IMR-90 (cell line): ENCODE data around the gene ELOVL2. TPM values are rescaled to one million over a fixed set of nuclear protein-coding genes. Genes with fewer than 3 reads are reported as not detected.

Experiments used
- ATAC-seq: fragments of 200-7000 bp; cut with Tn5 transposase; 2 replicates; pipeline ENCODE4 v1.9.1; 2020; ENCODE audit warnings: low read depth, mild to moderate bottlenecking, moderate library complexity
- BruUV-seq: library from RNA; stranded (reverse); fragments of 400-500 nt; replicated peaks from 2 replicates; lab custom pipeline; 2021; lab: Mats Ljungman, UMichigan
- CTCF ChIA-PET: fragments of 300-600 bp; formaldehyde crosslinking; extraction: SDS; loops from one replicate; lab custom pipeline; 2021; ENCODE audit warnings: antibody characterized with exemption; lab: Yijun Ruan, JAX
- POLR2A ChIA-PET: fragments of 300-600 bp; sonication (Branson Sonifier 250); formaldehyde crosslinking; loops from one replicate; lab custom pipeline; 2022; ENCODE audit warnings: antibody characterized with exemption; ENCODE audit not compliant: unreplicated experiment; lab: Charles Lee
- DNase-seq: peaks from one replicate; pipeline ENCODE4 v3.0.0; 2013
- H2AFZ ChIP-seq: replicated peaks from 2 replicates; pipeline ENCODE3; 2013; ENCODE audit warnings: low read length, mild to moderate bottlenecking; ENCODE audit not compliant: poor library complexity
- H2AK5ac ChIP-seq: 2 replicates; pipeline ENCODE4 v1.6.1; 2013; ENCODE audit warnings: low read depth, low read length, inconsistent platforms
- H2AK9ac ChIP-seq: replicated peaks from 2 replicates; pipeline ENCODE3; 2013; ENCODE audit warnings: mild to moderate bottlenecking, low read depth, low read length, moderate library complexity; ENCODE audit not compliant: poor library complexity
- H2BK120ac ChIP-seq: 2 replicates; pipeline ENCODE4 v1.6.1; 2013; ENCODE audit warnings: low read depth, low read length, inconsistent platforms
- H2BK15ac ChIP-seq: 3 replicates; pipeline ENCODE4 v1.6.1; 2013; ENCODE audit warnings: low read depth, low read length, inconsistent platforms
- H2BK20ac ChIP-seq: 2 replicates; pipeline ENCODE4 v1.6.1; 2013; ENCODE audit warnings: low read depth, mild to moderate bottlenecking, inconsistent platforms, low read length, moderate library complexity
- H2BK5ac ChIP-seq: 2 replicates; pipeline ENCODE4 v1.6.1; 2013; ENCODE audit warnings: mild to moderate bottlenecking, low read depth, low read length, inconsistent platforms; ENCODE audit not compliant: poor library complexity, severe bottlenecking
- H3K14ac ChIP-seq: replicated peaks from 2 replicates; pipeline ENCODE4 v1.6.1; 2013; ENCODE audit warnings: low read depth, low read length, inconsistent platforms
- H3K18ac ChIP-seq: 2 replicates; pipeline ENCODE4 v1.6.1; 2013; ENCODE audit warnings: low read depth, low read length, control low read depth
- H3K23ac ChIP-seq: 2 replicates; pipeline ENCODE4 v1.6.1; 2013; ENCODE audit warnings: low read depth, low read length, inconsistent platforms
- H3K27ac ChIP-seq: 2 replicates; pipeline ENCODE4 v1.5.1; 2013; ENCODE audit warnings: mild to moderate bottlenecking, control low read depth, low read length; ENCODE audit not compliant: insufficient read depth
- H3K27me3 ChIP-seq: 2 replicates; pipeline ENCODE4 v1.6.1; 2013; ENCODE audit warnings: low read length; ENCODE audit not compliant: control insufficient read depth, insufficient read depth
- H3K36me3 ChIP-seq: 2 replicates; pipeline ENCODE4 v1.6.1; 2013; ENCODE audit warnings: low read length, mixed read lengths; ENCODE audit not compliant: control insufficient read depth, insufficient read depth
- H3K4ac ChIP-seq: 2 replicates; pipeline ENCODE4 v1.6.1; 2013; ENCODE audit warnings: low read depth, low read length, inconsistent platforms
- H3K4me1 ChIP-seq: 2 replicates; pipeline ENCODE4 v1.6.1; 2013; ENCODE audit warnings: low read length, mixed read lengths; ENCODE audit not compliant: control insufficient read depth, insufficient read depth
- H3K4me2 ChIP-seq: 2 replicates; pipeline ENCODE4 v1.6.1; 2013; ENCODE audit warnings: low read depth, mild to moderate bottlenecking, control low read depth, low read length, moderate library complexity
- H3K4me3 ChIP-seq: 2 replicates; pipeline ENCODE4 v1.5.1; 2013; ENCODE audit warnings: low read depth, mild to moderate bottlenecking, control low read depth, low read length, moderate library complexity; ENCODE audit not compliant: insufficient read depth
- H3K56ac ChIP-seq: 2 replicates; pipeline ENCODE4 v1.6.1; 2013; ENCODE audit warnings: low read length, inconsistent platforms; ENCODE audit not compliant: insufficient read depth; ENCODE audit errors: extremely low read depth
- H3K79me1 ChIP-seq, 2 experiments: 2 replicates each; pipeline ENCODE4 v1.6.1; 2013; ENCODE audit warnings: low read length in 2 of 2, inconsistent platforms in 1 of 2, low read depth in 1 of 2
- H3K9ac ChIP-seq: 2 replicates; pipeline ENCODE4 v1.6.1; 2013; ENCODE audit warnings: low read depth, low read length, control low read depth
- H3K9me1 ChIP-seq: 2 replicates; pipeline ENCODE4 v1.6.1; 2013; ENCODE audit warnings: low read length, inconsistent platforms; ENCODE audit not compliant: insufficient read depth
- H3K9me3 ChIP-seq: 2 replicates; pipeline ENCODE4 v1.6.1; 2013; ENCODE audit warnings: low read length; ENCODE audit not compliant: control insufficient read depth, insufficient read depth
- H4K20me1 ChIP-seq: 2 replicates; pipeline ENCODE4 v1.6.1; 2013; ENCODE audit warnings: low read length, inconsistent platforms; ENCODE audit not compliant: insufficient read depth
- H4K5ac ChIP-seq: 2 replicates; pipeline ENCODE4 v1.6.1; 2013; ENCODE audit warnings: mild to moderate bottlenecking, low read depth, low read length, control low read depth
- H4K8ac ChIP-seq, 2 experiments: 2 replicates each; pipeline ENCODE4 v1.6.1; 2013; ENCODE audit warnings: low read depth in 2 of 2, low read length in 2 of 2, control low read depth in 1 of 2, inconsistent platforms in 1 of 2
- H4K91ac ChIP-seq: 2 replicates; pipeline ENCODE4 v1.6.1; 2013; ENCODE audit warnings: low read depth, low read length, inconsistent platforms; ENCODE audit not compliant: insufficient read depth
- BHLHE40 ChIP-seq: fragments of 150-350 bp; IDR thresholded peaks from 2 replicates; pipeline ENCODE4 v1.6.1; 2016; ENCODE audit warnings: mild to moderate bottlenecking, low read depth, low read length
- CEBPB ChIP-seq: IDR thresholded peaks from 2 replicates; pipeline ENCODE4 v1.6.1; 2012; ENCODE audit warnings: low read depth, low read length, improper control_type of control experiment
- CHD1 ChIP-seq: IDR thresholded peaks from 2 replicates; pipeline ENCODE4 v1.6.1; 2012; ENCODE audit warnings: low read depth, low read length, improper control_type of control experiment
- FOS ChIP-seq: fragments of 150-350 bp; IDR thresholded peaks from 2 replicates; pipeline ENCODE4 v1.6.1; 2016; ENCODE audit warnings: low read depth, low read length
- MAFK ChIP-seq: IDR thresholded peaks from 2 replicates; pipeline ENCODE4 v1.6.1; 2012; ENCODE audit warnings: low read depth, low read length, improper control_type of control experiment
- MAZ ChIP-seq: IDR thresholded peaks from 2 replicates; pipeline ENCODE4 v1.6.1; 2012; ENCODE audit warnings: low read depth, mild to moderate bottlenecking, low read length, improper control_type of control experiment, moderate library complexity, borderline replicate concordance
- RAD21 ChIP-seq: IDR thresholded peaks from 2 replicates; pipeline ENCODE4 v1.6.1; 2012; ENCODE audit warnings: low read length, improper control_type of control experiment
- SMC3 ChIP-seq: fragments of 150-350 bp; IDR thresholded peaks from 2 replicates; pipeline ENCODE4 v1.6.1; 2016; ENCODE audit warnings: low read depth, mild to moderate bottlenecking, antibody characterized with exemption, low read length, moderate library complexity
- WGBS, 2 experiments: methylation state at CpG; one replicate each; pipeline versions ENCODE4 v1.1.5 to v1.1.7; 2013; ENCODE audit warnings: missing lambda C conversion rate in 2 of 2; ENCODE audit not compliant: insufficient read length in 1 of 2; ENCODE audit errors: extremely low coverage in 2 of 2; 5-methylcytosine and 5-hydroxymethylcytosine counted together
- dilution Hi-C: fragments of 300-500 bp; cut with HindIII; formaldehyde crosslinking; loops from one replicate; pipeline ENCODE4 v1.14.3; 2018; ENCODE audit warnings: low sequenced_read_pairs; ENCODE audit not compliant: unreplicated experiment
- in situ Hi-C: fragments of 300-500 bp; cut with MboI; formaldehyde crosslinking; loops from 3 replicates; pipeline ENCODE4 v1.14.3; 2019; ENCODE audit warnings: low sequenced_read_pairs, inconsistent platforms, mixed read lengths
- intact Hi-C: fragments of 100-400 bp; cut with micrococcal nuclease; formaldehyde crosslinking; loops from 2 replicates; pipeline ENCODE4 v1.10.0; 2022
- polyA plus RNA-seq, 3 experiments: library from polyadenylated mRNA; depleted of rRNA; stranded (reverse); fragments of >200 nt; gene quantifications; 2 replicates each; pipeline ENCODE4 v1.2.3, GENCODE V29; 2012; ENCODE audit warnings: low replicate concordance in 1 of 3
- total RNA-seq: library from RNA; depleted of rRNA; stranded (reverse); fragments of >200 nt; gene quantifications from 2 replicates; pipeline ENCODE4 v1.2.3, GENCODE V29; 2012
- TF ChIP-seq, protein P1 (sequence below): conservative IDR thresholded peaks from 2 replicates; pipeline ENCODE4 v1.5.1; 2012; ENCODE audit warnings: mild to moderate bottlenecking, low read depth, low read length, improper control_type of control experiment

The ELOVL2 gene
- total and polyA plus RNA-seq, 2 of the 4 experiments (the other 2 are of a cell fraction), result 6.3 to 7.9 TPM

DNA sequence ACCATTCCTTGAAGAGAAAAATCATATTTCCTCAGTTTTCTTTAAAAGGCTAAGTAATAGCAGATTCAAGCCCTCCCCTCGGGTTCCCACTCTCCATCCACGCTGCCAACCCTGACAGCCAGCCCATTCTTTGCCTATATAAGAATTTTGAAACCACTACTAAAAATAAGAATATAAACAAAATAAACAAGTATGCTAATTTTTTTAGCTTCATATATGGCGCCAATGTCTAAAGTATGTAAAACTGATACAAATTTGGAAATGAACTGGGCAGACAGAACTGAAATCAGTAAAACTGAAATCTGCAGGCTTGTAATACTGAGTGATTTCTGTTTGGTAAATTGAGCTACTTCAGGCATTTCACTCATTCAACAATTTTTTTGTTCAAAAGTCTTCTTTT lies 19.0 kb downstream of the ELOVL2 start:
- no peaks in the 10 kb centered on the region for H3K9me3 ChIP-seq
- no peak overlapping the region for H3K18ac ChIP-seq
- H2BK120ac ChIP-seq, result no peak overlapping the region
- no peaks in the 10 kb centered on the region; the same call in 1 of the 2 replicates for H3K9me1 ChIP-seq
- H2BK15ac ChIP-seq, result no peak overlapping the region
- in situ Hi-C loops (no loop called here), intact Hi-C loops (no loop called here), dilution Hi-C loops (no loop called here)
- peaks cover 1% of the 10 kb centered on the region; the same call in 1 of the 2 replicates for H3K4me1 ChIP-seq
- no peak overlapping the region for H4K91ac ChIP-seq
- H3K4me3 ChIP-seq, result no peak overlapping the region
- no peak overlapping the region for H3K4me2 ChIP-seq
- no peak overlapping the region for H2BK20ac ChIP-seq
- H3K4ac ChIP-seq, result no peak overlapping the region
- H3K79me1 ChIP-seq, result no peaks in the 10 kb centered on the region; a peak in 1 of 4 replicates
- no peak overlapping the region for H2AK5ac ChIP-seq
- H4K8ac ChIP-seq, result no peak overlapping the region
- no CpG with 5 or more reads among the region's 3 CpGs for WGBS, 2 experiments
- no peaks in the 10 kb centered on the region for H3K27me3 ChIP-seq
- TF ChIP-seq RAD21 (no peak), SMC3 (no peak), MAFK (no peak), CHD1 (no peak), BHLHE40 (no peak), FOS (no peak), CEBPB (no peak), MAZ (no peak)
- TF ChIP-seq, protein P1, sequence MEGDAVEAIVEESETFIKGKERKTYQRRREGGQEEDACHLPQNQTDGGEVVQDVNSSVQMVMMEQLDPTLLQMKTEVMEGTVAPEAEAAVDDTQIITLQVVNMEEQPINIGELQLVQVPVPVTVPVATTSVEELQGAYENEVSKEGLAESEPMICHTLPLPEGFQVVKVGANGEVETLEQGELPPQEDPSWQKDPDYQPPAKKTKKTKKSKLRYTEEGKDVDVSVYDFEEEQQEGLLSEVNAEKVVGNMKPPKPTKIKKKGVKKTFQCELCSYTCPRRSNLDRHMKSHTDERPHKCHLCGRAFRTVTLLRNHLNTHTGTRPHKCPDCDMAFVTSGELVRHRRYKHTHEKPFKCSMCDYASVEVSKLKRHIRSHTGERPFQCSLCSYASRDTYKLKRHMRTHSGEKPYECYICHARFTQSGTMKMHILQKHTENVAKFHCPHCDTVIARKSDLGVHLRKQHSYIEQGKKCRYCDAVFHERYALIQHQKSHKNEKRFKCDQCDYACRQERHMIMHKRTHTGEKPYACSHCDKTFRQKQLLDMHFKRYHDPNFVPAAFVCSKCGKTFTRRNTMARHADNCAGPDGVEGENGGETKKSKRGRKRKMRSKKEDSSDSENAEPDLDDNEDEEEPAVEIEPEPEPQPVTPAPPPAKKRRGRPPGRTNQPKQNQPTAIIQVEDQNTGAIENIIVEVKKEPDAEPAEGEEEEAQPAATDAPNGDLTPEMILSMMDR, result no peak
- no peak overlapping the region for H3K9ac ChIP-seq
- no peaks in the 10 kb centered on the region for H3K36me3 ChIP-seq
- ATAC-seq, result no peak
- no peak overlapping the region for H2AFZ ChIP-seq
- no TSS peak for BruUV-seq
- ChIA-PET POLR2A (no interaction called here), CTCF (interaction anchor here (0.7 kb wide), 1 partner anchor 17 kb away, joined by 3 read pairs; no protein-coding TSS in a partner anchor)
- H4K20me1 ChIP-seq, result no peaks in the 10 kb centered on the region
- H3K27ac ChIP-seq, result no peak overlapping the region
- H2BK5ac ChIP-seq, result no peak overlapping the region
- no peak overlapping the region for H3K14ac ChIP-seq
- no peak overlapping the region for H2AK9ac ChIP-seq
- H3K23ac ChIP-seq, result no peak overlapping the region
- H3K56ac ChIP-seq, result no peak overlapping the region
- no peak for DNase-seq
- no peak overlapping the region for H4K5ac ChIP-seq
